Measurements from ENCODE around the gene NEUROD6. TPM values are rescaled to one million over a fixed set of nuclear protein-coding genes. Genes with fewer than 3 reads are reported as not detected.

The NEUROD6 gene
- not detected for total RNA-seq
- long read RNA-seq: 0 reads

- H3K27me3 ChIP-seq: no peaks in the 10 kb centered on the region
Observed at GRCh38 chr7:31340603-31341002, at the start of gene NEUROD6. Gene NEUROD6 (minus strand): TSS chr7:31340726. CDS start chr7:31339268, 1,458 bp downstream.

GRCh38 chr7:31384466-31384865 lies 43.9 kb upstream of the NEUROD6 start:
- H3K27me3 ChIP-seq: no peaks in the 10 kb centered on the region
- no peak for TF ChIP-seq CTCF (IDR thresholded peaks at IDR 0.05)
- TF ChIP-seq POLR2A (IDR thresholded peaks at IDR 0.05): no peak
- no peak overlapping the region for H3K27ac ChIP-seq
- 46% methylated on average over 4 of the region's 4 CpGs for WGBS (ENCODE audit: insufficient coverage, low coverage, low lambda C conversion rate, missing lambda C conversion rate)
- ATAC-seq (no peak), DNase-seq (no peak)
- no peaks in the 10 kb centered on the region for H3K36me3 ChIP-seq
- H3K9me3 ChIP-seq: no peaks in the 10 kb centered on the region
- no peak overlapping the region for H3K4me3 ChIP-seq
- H3K4me1 ChIP-seq: no peaks in the 10 kb centered on the region
- intact Hi-C loops (cut with DNase I): no loop called here

More at GRCh38 chr7:31340603-31341002, at the start of gene NEUROD6:
- TF ChIP-seq CTCF (IDR thresholded peaks at IDR 0.05) (no peak), POLR2A (IDR thresholded peaks at IDR 0.05) (no peak)
- Histone ChIP-seq H3K4me1 (no peaks in the 10 kb centered on the region), H3K27ac (no peak within 1 kb of the TSS), H3K36me3 (no peaks in the 10 kb centered on the region), H3K4me3 (no peak within 1 kb of the TSS), H3K9me3 (no peaks in the 10 kb centered on the region)
- DNase-seq (no peak), ATAC-seq (no peak)
- 70% methylated on average over 6 of the region's 6 CpGs for WGBS (ENCODE audit: insufficient coverage, low coverage, low lambda C conversion rate, missing lambda C conversion rate)
- intact Hi-C loops (cut with DNase I): no loop called here

GRCh38 chr7:31382722-31383121 lies 42.2 kb upstream of the NEUROD6 start:
- no peak for ATAC-seq
- DNase-seq: no peak
- Histone ChIP-seq H3K36me3 (no peaks in the 10 kb centered on the region), H3K9me3 (no peaks in the 10 kb centered on the region), H3K4me1 (no peaks in the 10 kb centered on the region), H3K27ac (no peak overlapping the region), H3K4me3 (no peak overlapping the region), H3K27me3 (no peaks in the 10 kb centered on the region)
- WGBS (ENCODE audit: insufficient coverage, low coverage, low lambda C conversion rate, missing lambda C conversion rate): 34% methylated on average over 2 of the region's 2 CpGs
- no peak for TF ChIP-seq CTCF (IDR thresholded peaks at IDR 0.05)
- TF ChIP-seq POLR2A (IDR thresholded peaks at IDR 0.05): no peak
- intact Hi-C loops (cut with DNase I): no loop called here

GRCh38 chr7:31373337-31374289 lies 33.1 kb upstream of the NEUROD6 start:
- Histone ChIP-seq H3K4me3 (no peak overlapping the region), H3K27ac (no peak overlapping the region), H3K4me1 (no peaks in the 10 kb centered on the region), H3K9me3 (no peaks in the 10 kb centered on the region), H3K36me3 (no peaks in the 10 kb centered on the region), H3K27me3 (no peaks in the 10 kb centered on the region)
- WGBS (ENCODE audit: insufficient coverage, low coverage, low lambda C conversion rate, missing lambda C conversion rate): 49% methylated on average over 4 of the region's 12 CpGs
- peak; percentile 79 to 91 (median 86) for ATAC-seq
- intact Hi-C loops (cut with DNase I): no loop called here
- TF ChIP-seq POLR2A (IDR thresholded peaks at IDR 0.05) (no peak), CTCF (IDR thresholded peaks at IDR 0.05) (peak; percentile 58 to 62 (median 60))
- peak in 2 of 3 donors; percentile 22 to 62 for DNase-seq
